KMS-11 (cell line): ENCODE data around the gene OPRL1.

Experiments
- H2AFZ ChIP-seq: fragments of 200-600 bp; sonication (generic); 2 replicates; pipeline ENCODE4 v1.6.1; 2016; ENCODE audit warnings: antibody characterized with exemption, mixed run types, low read depth
- H3K27ac ChIP-seq: fragments of 200-600 bp; sonication (generic); 2 replicates; pipeline ENCODE4 v1.6.1; 2016; ENCODE audit warnings: mild to moderate bottlenecking, mixed run types
- H3K27me3 ChIP-seq: fragments of 200-600 bp; sonication (generic); 2 replicates; pipeline ENCODE4 v1.6.1; 2017; ENCODE audit warnings: mild to moderate bottlenecking, low read depth, mixed run types, moderate library complexity; ENCODE audit not compliant: insufficient read depth
- H3K36me3 ChIP-seq: fragments of 200-600 bp; sonication (generic); 2 replicates; pipeline ENCODE4 v1.6.1; 2017; ENCODE audit warnings: mild to moderate bottlenecking, mixed run types; ENCODE audit not compliant: insufficient read depth
- H3K4me1 ChIP-seq: fragments of 200-600 bp; sonication (generic); 2 replicates; pipeline ENCODE4 v1.6.1; 2016; ENCODE audit warnings: mild to moderate bottlenecking, low read depth, mixed run types; ENCODE audit not compliant: poor library complexity, severe bottlenecking
- H3K4me2 ChIP-seq: fragments of 200-600 bp; sonication (generic); 2 replicates; pipeline ENCODE4 v1.7.0; 2016; ENCODE audit warnings: mild to moderate bottlenecking, mixed run types
- H3K4me3 ChIP-seq: fragments of 200-600 bp; sonication (generic); IDR thresholded peaks from 2 replicates; pipeline ENCODE4 v1.6.1; 2017; ENCODE audit warnings: low read depth, low read length, mixed read lengths; ENCODE audit not compliant: insufficient read depth
- H3K79me2 ChIP-seq: fragments of 200-600 bp; sonication (generic); 2 replicates; pipeline ENCODE4 v1.6.1; 2016; ENCODE audit warnings: low read depth, mixed run types; ENCODE audit not compliant: insufficient read depth
- H3K9ac ChIP-seq: fragments of 200-600 bp; sonication (generic); 2 replicates; pipeline ENCODE4 v1.6.1; 2016; ENCODE audit warnings: mild to moderate bottlenecking, mixed run types
- H4K20me1 ChIP-seq: fragments of 200-600 bp; sonication (generic); 2 replicates; pipeline ENCODE4 v1.6.1; 2016; ENCODE audit warnings: mild to moderate bottlenecking, mixed run types; ENCODE audit not compliant: insufficient read depth
- TF ChIP-seq, protein P1 (sequence below): fragments of 200-600 bp; sonication (generic); conservative IDR thresholded peaks from 2 replicates; pipeline ENCODE4 v1.6.1; 2017; ENCODE audit warnings: low read depth, mild to moderate bottlenecking, antibody characterized with exemption, low read length, moderate library complexity, mixed read lengths

Gene OPRL1

GRCh38 chr20:64037199-64037497 is 42.7 kb upstream of the OPRL1 start:
- TF ChIP-seq, protein P1, sequence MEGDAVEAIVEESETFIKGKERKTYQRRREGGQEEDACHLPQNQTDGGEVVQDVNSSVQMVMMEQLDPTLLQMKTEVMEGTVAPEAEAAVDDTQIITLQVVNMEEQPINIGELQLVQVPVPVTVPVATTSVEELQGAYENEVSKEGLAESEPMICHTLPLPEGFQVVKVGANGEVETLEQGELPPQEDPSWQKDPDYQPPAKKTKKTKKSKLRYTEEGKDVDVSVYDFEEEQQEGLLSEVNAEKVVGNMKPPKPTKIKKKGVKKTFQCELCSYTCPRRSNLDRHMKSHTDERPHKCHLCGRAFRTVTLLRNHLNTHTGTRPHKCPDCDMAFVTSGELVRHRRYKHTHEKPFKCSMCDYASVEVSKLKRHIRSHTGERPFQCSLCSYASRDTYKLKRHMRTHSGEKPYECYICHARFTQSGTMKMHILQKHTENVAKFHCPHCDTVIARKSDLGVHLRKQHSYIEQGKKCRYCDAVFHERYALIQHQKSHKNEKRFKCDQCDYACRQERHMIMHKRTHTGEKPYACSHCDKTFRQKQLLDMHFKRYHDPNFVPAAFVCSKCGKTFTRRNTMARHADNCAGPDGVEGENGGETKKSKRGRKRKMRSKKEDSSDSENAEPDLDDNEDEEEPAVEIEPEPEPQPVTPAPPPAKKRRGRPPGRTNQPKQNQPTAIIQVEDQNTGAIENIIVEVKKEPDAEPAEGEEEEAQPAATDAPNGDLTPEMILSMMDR = no peak
- Histone ChIP-seq H3K4me1 (peaks cover 23% of the 10 kb centered on the region), H3K4me2 (peak overlapping the region; percentile 92; the same call in 1 of the 2 replicates), H3K27me3 (peaks cover 47% of the 10 kb centered on the region), H3K9ac (no peak overlapping the region), H3K36me3 (no peaks in the 10 kb centered on the region), H2AFZ (no peak overlapping the region), H3K79me2 (no peaks in the 10 kb centered on the region), H3K27ac (no peak overlapping the region), H4K20me1 (no peaks in the 10 kb centered on the region), H3K4me3 (no peak overlapping the region)

GRCh38 chr20:64037498-64038213 is 42.2 kb upstream of the OPRL1 start:
- no peaks in the 10 kb centered on the region for H3K36me3 ChIP-seq
- H3K9ac ChIP-seq = no peak overlapping the region
- H4K20me1 ChIP-seq = no peaks in the 10 kb centered on the region
- TF ChIP-seq, protein P1 = no peak
- H3K4me1 ChIP-seq = peaks cover 24% of the 10 kb centered on the region
- peak overlapping the region; percentile 92 for H3K4me2 ChIP-seq
- H3K4me3 ChIP-seq = no peak overlapping the region
- no peak overlapping the region for H2AFZ ChIP-seq
- peaks cover 51% of the 10 kb centered on the region for H3K27me3 ChIP-seq
- H3K27ac ChIP-seq = no peak overlapping the region
- no peaks in the 10 kb centered on the region for H3K79me2 ChIP-seq

DNA sequence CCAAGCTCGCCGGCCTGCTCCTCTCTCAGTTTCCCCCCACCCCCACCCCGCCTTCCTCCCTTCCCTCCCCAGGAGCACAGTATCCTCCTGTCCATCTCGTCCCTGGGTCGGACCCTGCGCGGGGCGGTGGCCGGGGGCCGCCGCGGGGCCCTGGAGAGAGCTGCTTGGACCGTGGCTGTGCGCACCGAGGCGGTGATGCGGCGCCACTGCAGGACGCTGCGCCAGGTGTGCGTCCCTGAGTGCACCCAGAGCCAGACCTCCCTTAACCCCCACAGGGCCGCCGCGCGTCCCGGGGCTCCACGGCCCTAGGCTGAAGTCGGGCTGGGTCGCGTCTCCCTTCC is 41.7 kb upstream of the OPRL1 start:
- no peaks in the 10 kb centered on the region for H3K36me3 ChIP-seq
- H2AFZ ChIP-seq = peak overlapping the region; percentile 98
- no peaks in the 10 kb centered on the region for H4K20me1 ChIP-seq
- H3K79me2 ChIP-seq = no peaks in the 10 kb centered on the region
- H3K27me3 ChIP-seq = peaks cover 53% of the 10 kb centered on the region
- peak overlapping the region; percentile 92 for H3K4me2 ChIP-seq
- TF ChIP-seq, protein P1 = no peak
- H3K4me1 ChIP-seq = peaks cover 24% of the 10 kb centered on the region
- no peak overlapping the region for H3K27ac ChIP-seq
- no peak overlapping the region; the same call in 1 of the 2 replicates for H3K9ac ChIP-seq
- H3K4me3 ChIP-seq = no peak overlapping the region

DNA sequence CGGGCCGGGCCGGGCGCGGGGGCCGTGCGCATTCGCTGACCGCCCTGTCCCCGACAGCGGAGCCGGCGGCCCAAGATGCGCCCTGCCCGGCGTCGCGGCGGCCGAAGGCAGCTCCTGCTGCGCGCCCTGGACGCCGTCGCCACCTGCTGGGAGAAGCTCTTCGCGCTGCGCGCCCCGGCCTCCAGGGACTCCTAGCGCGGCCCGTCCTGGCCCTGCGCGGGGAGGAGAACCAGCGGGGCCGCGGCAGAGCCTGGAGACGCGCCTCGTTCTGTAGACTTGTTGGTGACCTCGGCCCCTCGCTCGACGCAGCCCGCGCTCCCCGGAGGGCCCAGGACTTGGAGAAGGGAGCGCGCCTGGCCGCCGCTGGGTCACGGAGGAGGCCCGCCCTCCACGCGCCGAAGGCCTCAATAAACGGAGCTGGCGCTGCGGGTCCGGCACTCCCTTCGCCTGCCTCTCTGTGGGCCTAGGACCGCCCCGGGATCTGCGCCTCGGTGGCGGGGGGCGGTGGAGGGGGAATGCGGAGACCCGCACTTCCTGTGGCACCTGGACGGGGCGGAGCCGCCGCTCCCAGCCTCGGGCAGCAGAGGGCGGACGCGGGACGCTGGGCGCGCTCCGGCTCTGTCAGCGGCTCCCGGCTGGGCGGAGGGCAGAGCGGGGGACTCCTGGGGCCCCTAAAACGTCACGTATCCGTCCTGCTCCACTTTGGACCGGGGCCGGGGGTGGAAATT is 41.2 kb upstream of the OPRL1 start:
- Histone ChIP-seq H3K9ac (peak overlapping the region; percentile 41; the same call in 1 of the 2 replicates), H3K79me2 (no peaks in the 10 kb centered on the region), H3K4me3 (no peak overlapping the region), H3K4me2 (peak overlapping the region; percentile 92), H3K36me3 (no peaks in the 10 kb centered on the region), H4K20me1 (no peaks in the 10 kb centered on the region), H2AFZ (peak overlapping the region; percentile 98), H3K4me1 (peaks cover 24% of the 10 kb centered on the region), H3K27ac (no peak overlapping the region), H3K27me3 (peaks cover 59% of the 10 kb centered on the region)
- TF ChIP-seq, protein P1 = peak; percentile 73
